Memory B cell (primary cell): ENCODE results near the gene PDCD4.

Experiments
- ATAC-seq: fragments of 150-1000 bp; cut with Tn5 transposase; 2 replicates; pipeline ENCODE4 v1.10.0; 2021; ENCODE audit warnings: low read depth, mild to moderate bottlenecking, moderate library complexity
- DNase-seq, 2 donors: peaks; one replicate each; pipeline ENCODE4 v3.0.0; 2022; ENCODE audit warnings: low spot score in 2 of 2
- H3K27ac Mint-ChIP-seq: one replicate; pipeline ENCODE4 v1.8.0; 2022; ENCODE audit warnings: mild to moderate bottlenecking, moderate library complexity, mixed read lengths
- H3K27me3 Mint-ChIP-seq: one replicate; pipeline ENCODE4 v1.8.0; 2022; ENCODE audit warnings: mixed read lengths
- H3K36me3 Mint-ChIP-seq: one replicate; pipeline ENCODE4 v1.8.0; 2022; ENCODE audit warnings: mild to moderate bottlenecking, mixed read lengths
- H3K4me1 Mint-ChIP-seq: one replicate; pipeline ENCODE4 v1.8.0; 2022; ENCODE audit warnings: mixed read lengths
- H3K4me3 Mint-ChIP-seq: one replicate; pipeline ENCODE4 v1.8.0; 2022; ENCODE audit warnings: mild to moderate bottlenecking, moderate library complexity, mixed read lengths
- H3K9me3 Mint-ChIP-seq: one replicate; pipeline ENCODE4 v1.8.0; 2022; ENCODE audit warnings: mixed read lengths

The PDCD4 gene

GRCh38 chr10:110835841-110836240, 35.9 kb upstream of the PDCD4 start:
- no peaks in the 10 kb centered on the region for H3K27me3 Mint-ChIP-seq
- ATAC-seq (no peak), DNase-seq (no peak)
- H3K27ac Mint-ChIP-seq = no peak overlapping the region
- no peaks in the 10 kb centered on the region for H3K9me3 Mint-ChIP-seq
- no peak overlapping the region for H3K4me3 Mint-ChIP-seq
- H3K4me1 Mint-ChIP-seq = peaks cover 17% of the 10 kb centered on the region
- H3K36me3 Mint-ChIP-seq = no peaks in the 10 kb centered on the region

- Mint-ChIP-seq H3K4me3 (no peak overlapping the region), H3K27ac (peak overlapping the region; percentile 43), H3K4me1 (peaks cover 19% of the 10 kb centered on the region), H3K27me3 (no peaks in the 10 kb centered on the region), H3K9me3 (no peaks in the 10 kb centered on the region), H3K36me3 (no peaks in the 10 kb centered on the region)
- DNase-seq (no peak), ATAC-seq (no peak)
Measured at GRCh38 chr10:110836706-110837105, 35.0 kb upstream of the PDCD4 start.

GRCh38 chr10:110837418-110838171, 34.1 kb upstream of the PDCD4 start:
- no peaks in the 10 kb centered on the region for H3K27me3 Mint-ChIP-seq
- ATAC-seq (no peak), DNase-seq (no peak)
- H3K27ac Mint-ChIP-seq = peak overlapping the region; percentile 43
- H3K4me1 Mint-ChIP-seq = peaks cover 27% of the 10 kb centered on the region
- no peaks in the 10 kb centered on the region for H3K36me3 Mint-ChIP-seq
- H3K9me3 Mint-ChIP-seq = no peaks in the 10 kb centered on the region
- no peak overlapping the region for H3K4me3 Mint-ChIP-seq

GRCh38 chr10:110840225-110840922, 31.4 kb upstream of the PDCD4 start:
- Mint-ChIP-seq H3K4me3 (no peak overlapping the region), H3K36me3 (peaks cover 3% of the 10 kb centered on the region), H3K27ac (peak overlapping the region; percentile 98)

GRCh38 chr10:110840923-110841428, 30.8 kb upstream of the PDCD4 start:
- Mint-ChIP-seq H3K4me3 (no peak overlapping the region), H3K9me3 (no peaks in the 10 kb centered on the region), H3K27me3 (no peaks in the 10 kb centered on the region), H3K36me3 (peaks cover 3% of the 10 kb centered on the region), H3K27ac (peak overlapping the region; percentile 98), H3K4me1 (peaks cover 50% of the 10 kb centered on the region)
- DNase-seq (no peak), ATAC-seq (no peak)

More at GRCh38 chr10:110840225-110840922, 31.4 kb upstream of the PDCD4 start:
- Mint-ChIP-seq H3K9me3 (no peaks in the 10 kb centered on the region), H3K4me1 (peaks cover 45% of the 10 kb centered on the region), H3K27me3 (no peaks in the 10 kb centered on the region)
- no peak for DNase-seq
- ATAC-seq = no peak

GRCh38 chr10:110841767-110842267, 29.9 kb upstream of the PDCD4 start:
- peaks cover 3% of the 10 kb centered on the region for H3K36me3 Mint-ChIP-seq
- peak; percentile 51 to 75 for DNase-seq

GRCh38 chr10:110842326-110842904, 29.3 kb upstream of the PDCD4 start:
- Mint-ChIP-seq H3K27ac (peak overlapping the region; percentile 98), H3K4me3 (peak overlapping the region; percentile 75), H3K4me1 (peaks cover 57% of the 10 kb centered on the region), H3K9me3 (no peaks in the 10 kb centered on the region), H3K27me3 (no peaks in the 10 kb centered on the region), H3K36me3 (peaks cover 3% of the 10 kb centered on the region)
- DNase-seq (peak in 1 of 2 donors; percentile 38), ATAC-seq (no peak)

More at GRCh38 chr10:110841767-110842267, 29.9 kb upstream of the PDCD4 start:
- peak overlapping the region; percentile 98 for H3K27ac Mint-ChIP-seq
- ATAC-seq = peak; percentile 77
- H3K9me3 Mint-ChIP-seq = no peaks in the 10 kb centered on the region
- H3K27me3 Mint-ChIP-seq = no peaks in the 10 kb centered on the region
- peaks cover 53% of the 10 kb centered on the region for H3K4me1 Mint-ChIP-seq
- H3K4me3 Mint-ChIP-seq = peak overlapping the region; percentile 75

GRCh38 chr10:110843031-110843430, 28.7 kb upstream of the PDCD4 start:
- peaks cover 58% of the 10 kb centered on the region for H3K4me1 Mint-ChIP-seq
- peak; percentile 59 to 83 for DNase-seq
- peaks cover 3% of the 10 kb centered on the region for H3K36me3 Mint-ChIP-seq
- peak overlapping the region; percentile 98 for H3K27ac Mint-ChIP-seq
- H3K27me3 Mint-ChIP-seq = no peaks in the 10 kb centered on the region
- ATAC-seq = peak; percentile 81
- no peaks in the 10 kb centered on the region for H3K9me3 Mint-ChIP-seq
- peak overlapping the region; percentile 75 for H3K4me3 Mint-ChIP-seq

- H3K27ac Mint-ChIP-seq = peak overlapping the region; percentile 98
- peaks cover 3% of the 10 kb centered on the region for H3K36me3 Mint-ChIP-seq
- DNase-seq (no peak), ATAC-seq (no peak)
- H3K4me1 Mint-ChIP-seq = peaks cover 65% of the 10 kb centered on the region
- H3K27me3 Mint-ChIP-seq = no peaks in the 10 kb centered on the region
- H3K9me3 Mint-ChIP-seq = no peaks in the 10 kb centered on the region
- peak overlapping the region; percentile 28 for H3K4me3 Mint-ChIP-seq
Measured at GRCh38 chr10:110843796-110844616, 27.7 kb upstream of the PDCD4 start.

GRCh38 chr10:110844617-110844881, 27.2 kb upstream of the PDCD4 start:
- Mint-ChIP-seq H3K9me3 (no peaks in the 10 kb centered on the region), H3K4me3 (no peak overlapping the region), H3K4me1 (peaks cover 66% of the 10 kb centered on the region), H3K27ac (peak overlapping the region; percentile 98), H3K27me3 (no peaks in the 10 kb centered on the region), H3K36me3 (peaks cover 3% of the 10 kb centered on the region)
- no peak for DNase-seq
- ATAC-seq = no peak

- no peak for ATAC-seq
- peak overlapping the region; percentile 98 for H3K27ac Mint-ChIP-seq
- H3K4me3 Mint-ChIP-seq = no peak overlapping the region
Measured at GRCh38 chr10:110845192-110845755, 26.5 kb upstream of the PDCD4 start.

GRCh38 chr10:110845756-110846620, 25.7 kb upstream of the PDCD4 start:
- Mint-ChIP-seq H3K9me3 (no peaks in the 10 kb centered on the region), H3K4me3 (peak overlapping the region; percentile 36), H3K27ac (peak overlapping the region; percentile 98), H3K36me3 (peaks cover 3% of the 10 kb centered on the region), H3K4me1 (peaks cover 68% of the 10 kb centered on the region), H3K27me3 (no peaks in the 10 kb centered on the region)
- ATAC-seq = no peak
- no peak for DNase-seq

More at GRCh38 chr10:110845192-110845755, 26.5 kb upstream of the PDCD4 start:
- peaks cover 3% of the 10 kb centered on the region for H3K36me3 Mint-ChIP-seq
- DNase-seq = no peak
- no peaks in the 10 kb centered on the region for H3K9me3 Mint-ChIP-seq
- no peaks in the 10 kb centered on the region for H3K27me3 Mint-ChIP-seq
- H3K4me1 Mint-ChIP-seq = peaks cover 70% of the 10 kb centered on the region
